K562 (cell line): ENCODE data around the gene SLC22A23. TPM values are rescaled to one million over a fixed set of nuclear protein-coding genes. Genes with fewer than 3 reads are reported as not detected.

Experiments
- ATAC-seq: fragments of 200-7000 bp; cut with Tn5 transposase; 3 replicates; pipeline ENCODE4 v1.9.1; 2020; ENCODE audit warnings: moderate library complexity
- BruUV-seq: library from RNA; stranded (reverse); fragments of 400-500 nt; replicated peaks from 2 replicates; lab custom pipeline; 2021; lab: Mats Ljungman, UMichigan
- CTCF ChIA-PET: fragments of 300-600 bp; formaldehyde crosslinking; extraction: SDS; loops from one replicate; lab custom pipeline; 2021; ENCODE audit warnings: low intra/inter-chr PET ratio; lab: Yijun Ruan, JAX
- POLR2A ChIA-PET: fragments of 300-600, 350-650 bp; sonication (Branson Sonifier 250); formaldehyde crosslinking; extraction: SDS; loops from one replicate; lab custom pipeline; 2021; ENCODE audit warnings: antibody characterized with exemption, inconsistent platforms; lab: Yijun Ruan, JAX
- DNase-seq, 4 experiments: peaks; one replicate each; pipeline versions ENCODE4 v3.0.0 to v3.0.0-alpha.2; 2011 to 2018; ENCODE audit warnings: low spot score in 3 of 4, mixed read lengths in 3 of 4; ENCODE audit errors: extremely low read depth in 1 of 4
- FAIRE-seq: peaks from 2 replicates; lab custom pipeline; 2011; peaks lifted over from hg19 to GRCh38; lab: Jason Lieb, UNC
- H2AFZ ChIP-seq: 2 replicates; pipeline ENCODE4 v1.6.0; 2011; ENCODE audit warnings: low read depth, low read length, control low read depth, inconsistent platforms
- H3K27ac ChIP-seq: fragments of 200-600 bp; 3 replicates; pipeline ENCODE4 v1.8.0; 2011; ENCODE audit warnings: low read depth, mild to moderate bottlenecking, control low read depth, inconsistent platforms, low read length, moderate library complexity, mixed read lengths; ENCODE audit errors: extremely low read depth
- H3K27me3 ChIP-seq, 2 experiments: fragments of 300-600 bp in 1 of 2; 2 replicates in 1 of 2; 3 replicates in 1 of 2; pipeline versions ENCODE4 v1.6.0 to v1.8.0; 2011; ENCODE audit warnings: inconsistent platforms in 2 of 2, low read length in 2 of 2, mild to moderate bottlenecking in 1 of 2, mixed read lengths in 1 of 2, moderate library complexity in 1 of 2; ENCODE audit not compliant: control insufficient read depth in 2 of 2, insufficient read depth in 2 of 2
- H3K36me3 ChIP-seq: fragments of 300-600 bp; 3 replicates; pipeline ENCODE4 v1.8.0; 2011; ENCODE audit warnings: mild to moderate bottlenecking, low read length, inconsistent platforms; ENCODE audit not compliant: control insufficient read depth, insufficient read depth
- H3K4me1 ChIP-seq, 2 experiments: fragments of 200-600 bp in 1 of 2; replicated peaks in 1 of 2; 2 replicates in 1 of 2; 3 replicates in 1 of 2; pipeline versions ENCODE4 v1.5.1 to v1.8.0; 2011; ENCODE audit warnings: inconsistent platforms in 2 of 2, low read length in 2 of 2, mild to moderate bottlenecking in 1 of 2, mixed read lengths in 1 of 2, moderate library complexity in 1 of 2; ENCODE audit not compliant: control insufficient read depth in 2 of 2, insufficient read depth in 2 of 2
- H3K4me2 ChIP-seq: 2 replicates; pipeline ENCODE4 v1.6.1; 2011; ENCODE audit warnings: low read length, control low read depth, inconsistent platforms, mixed read lengths; ENCODE audit not compliant: insufficient read depth
- H3K4me3 ChIP-seq: fragments of 200-600 bp; sonication (generic), shearing (Covaris generic); 2 replicates; pipeline ENCODE4 v1.5.1; 2016; ENCODE audit warnings: control low read depth, inconsistent platforms
- H3K79me2 ChIP-seq: fragments of 200-600 bp; 3 replicates; pipeline ENCODE4 v1.8.0; 2011; ENCODE audit warnings: low read length, inconsistent platforms; ENCODE audit not compliant: control insufficient read depth, insufficient read depth
- H3K9ac ChIP-seq, 2 experiments: 2 replicates each; pipeline versions ENCODE4 v1.6.0 to v1.6.1; 2011; ENCODE audit warnings: low read depth in 2 of 2, low read length in 2 of 2, control low read depth in 1 of 2, inconsistent platforms in 1 of 2, mild to moderate bottlenecking in 1 of 2, mixed read lengths in 1 of 2; ENCODE audit not compliant: insufficient read depth in 1 of 2
- H3K9me1 ChIP-seq: one replicate; pipeline ENCODE4 v1.6.0; 2011; ENCODE audit warnings: inconsistent platforms, mild to moderate bottlenecking, low read length, moderate library complexity; ENCODE audit not compliant: control insufficient read depth, insufficient read depth
- H3K9me3 ChIP-seq: replicated peaks from 2 replicates; pipeline ENCODE4 v1.5.1; 2011; ENCODE audit warnings: low read depth, low read length, inconsistent platforms; ENCODE audit not compliant: control insufficient read depth, insufficient read depth
- H4K20me1 ChIP-seq: replicated peaks from 2 replicates; pipeline ENCODE4 v1.6.1; 2011; ENCODE audit warnings: low read length, inconsistent platforms, mixed read lengths; ENCODE audit not compliant: control insufficient read depth, insufficient read depth
- SUPT5H ChIP-seq: fragments of 450-650 bp; IDR thresholded peaks from 2 replicates; pipeline ENCODE4 v1.6.1; 2016
- WGBS: fragments of 100-300 bp; shearing (Covaris generic); methylation state at CpG from one replicate; pipeline ENCODE4 v1.1.6; 2016; ENCODE audit warnings: low coverage, mixed read lengths; ENCODE audit not compliant: insufficient coverage; ENCODE audit errors: missing lambda C conversion rate; 5-methylcytosine and 5-hydroxymethylcytosine counted together
- in situ Hi-C: fragments of 300-500 bp; cut with MboI; formaldehyde crosslinking; loops from 4 replicates; pipeline ENCODE4 v1.15.0; 2018; ENCODE audit warnings: inconsistent platforms, mixed read lengths
- intact Hi-C: fragments of 100-400 bp; cut with micrococcal nuclease; formaldehyde crosslinking; loops from 2 replicates; pipeline ENCODE4 v1.14.2; 2022
- polyA plus RNA-seq, 8 experiments: library from polyadenylated mRNA; depleted of rRNA in 4 of 8; stranded (reverse) in 5 of 8; unstranded in 3 of 8; fragments of >200 nt; fragmentation: Nextera tagmentation in 2 of 8; fragmentation: Illumina TruSeq in 1 of 8; extraction: Ambion mirVana in 2 of 8; extraction: Trizol in 1 of 8; gene quantifications; 2 replicates each; pipeline versions ENCODE4 v1.2.1 to v1.2.3, GENCODE V29; 2011 to 2014; ENCODE audit warnings: inconsistent platforms in 1 of 8, missing spikeins in 1 of 8
- total RNA-seq, 7 experiments: library from RNA; depleted of rRNA in 6 of 7; stranded (reverse); fragments of >200 nt in 6 of 7; fragmentation: Illumina TruSeq in 2 of 7; extraction: Trizol in 2 of 7; gene quantifications; 2 replicates each; pipeline versions ENCODE4 v1.2.1 to v1.2.3, GENCODE V29; 2011 to 2021; ENCODE audit warnings: low replicate concordance in 1 of 7
- TF ChIP-seq, protein P1 (sequence below): fragments of 450-650 bp; IDR thresholded peaks from 2 replicates; pipeline ENCODE4 v1.6.1; 2016; ENCODE audit warnings: mild to moderate bottlenecking, moderate library complexity

Gene SLC22A23
- total and polyA plus RNA-seq, 9 of the 15 experiments (the other 6 are each of a cell fraction or from before 2014, with no cell fraction given): 0.30 to 8.7 (median 2.5) TPM

DNA sequence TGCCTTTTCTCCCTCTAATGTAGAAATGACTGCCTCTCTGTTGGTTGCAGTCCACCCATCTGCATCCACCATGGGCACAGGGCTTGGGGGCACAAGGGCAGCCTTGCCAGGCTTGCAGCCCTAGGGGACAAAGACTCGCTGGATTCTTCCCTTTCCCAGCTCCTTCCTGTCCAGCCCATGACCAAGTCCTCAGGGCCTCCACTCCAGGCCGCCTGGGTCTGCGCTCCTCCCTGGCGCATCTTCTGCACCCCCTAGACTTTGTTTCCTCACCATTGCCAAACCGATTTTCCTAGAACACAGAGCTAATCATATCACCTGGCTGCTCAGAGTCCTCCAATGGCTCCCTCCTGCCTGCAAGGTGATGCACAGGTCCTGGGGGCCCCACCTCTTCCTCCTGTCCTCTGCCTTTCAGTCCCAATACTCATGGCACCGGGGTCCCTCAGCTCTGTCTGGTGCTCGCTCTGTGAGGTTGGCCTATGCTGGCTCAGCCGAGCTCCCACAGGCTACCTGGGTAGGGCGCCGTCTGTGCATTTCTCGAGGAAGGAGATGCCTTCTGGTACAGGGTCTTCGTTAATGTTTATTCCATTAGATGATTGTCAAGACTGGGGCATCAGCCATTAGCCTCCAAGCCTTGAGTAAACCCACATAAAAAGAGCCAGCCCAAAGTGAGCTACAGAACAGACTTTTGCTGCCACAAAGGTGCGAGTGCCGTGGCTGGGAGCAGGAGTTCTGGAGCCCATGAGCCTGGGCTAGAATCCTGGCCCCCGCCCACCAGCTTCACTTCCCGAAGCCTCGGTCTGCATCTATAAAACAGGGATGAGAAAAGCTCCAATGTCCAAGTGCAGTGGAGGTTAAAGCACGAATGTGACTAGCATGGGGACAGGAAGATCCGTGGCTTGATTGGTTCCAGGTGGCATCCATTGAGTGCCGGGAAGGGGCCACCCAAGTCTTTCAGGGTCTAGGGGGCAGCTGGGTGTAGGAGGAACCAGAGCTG is 180.4 kb downstream of the SLC22A23 start:
- no peak for FAIRE-seq

More for the DNA sequence above, 180.4 kb downstream of the SLC22A23 start:
- H3K4me2 ChIP-seq: no peak overlapping the region
- BruUV-seq: no TSS peak
- no peak overlapping the region for H3K27ac ChIP-seq
- TF ChIP-seq, protein P1, sequence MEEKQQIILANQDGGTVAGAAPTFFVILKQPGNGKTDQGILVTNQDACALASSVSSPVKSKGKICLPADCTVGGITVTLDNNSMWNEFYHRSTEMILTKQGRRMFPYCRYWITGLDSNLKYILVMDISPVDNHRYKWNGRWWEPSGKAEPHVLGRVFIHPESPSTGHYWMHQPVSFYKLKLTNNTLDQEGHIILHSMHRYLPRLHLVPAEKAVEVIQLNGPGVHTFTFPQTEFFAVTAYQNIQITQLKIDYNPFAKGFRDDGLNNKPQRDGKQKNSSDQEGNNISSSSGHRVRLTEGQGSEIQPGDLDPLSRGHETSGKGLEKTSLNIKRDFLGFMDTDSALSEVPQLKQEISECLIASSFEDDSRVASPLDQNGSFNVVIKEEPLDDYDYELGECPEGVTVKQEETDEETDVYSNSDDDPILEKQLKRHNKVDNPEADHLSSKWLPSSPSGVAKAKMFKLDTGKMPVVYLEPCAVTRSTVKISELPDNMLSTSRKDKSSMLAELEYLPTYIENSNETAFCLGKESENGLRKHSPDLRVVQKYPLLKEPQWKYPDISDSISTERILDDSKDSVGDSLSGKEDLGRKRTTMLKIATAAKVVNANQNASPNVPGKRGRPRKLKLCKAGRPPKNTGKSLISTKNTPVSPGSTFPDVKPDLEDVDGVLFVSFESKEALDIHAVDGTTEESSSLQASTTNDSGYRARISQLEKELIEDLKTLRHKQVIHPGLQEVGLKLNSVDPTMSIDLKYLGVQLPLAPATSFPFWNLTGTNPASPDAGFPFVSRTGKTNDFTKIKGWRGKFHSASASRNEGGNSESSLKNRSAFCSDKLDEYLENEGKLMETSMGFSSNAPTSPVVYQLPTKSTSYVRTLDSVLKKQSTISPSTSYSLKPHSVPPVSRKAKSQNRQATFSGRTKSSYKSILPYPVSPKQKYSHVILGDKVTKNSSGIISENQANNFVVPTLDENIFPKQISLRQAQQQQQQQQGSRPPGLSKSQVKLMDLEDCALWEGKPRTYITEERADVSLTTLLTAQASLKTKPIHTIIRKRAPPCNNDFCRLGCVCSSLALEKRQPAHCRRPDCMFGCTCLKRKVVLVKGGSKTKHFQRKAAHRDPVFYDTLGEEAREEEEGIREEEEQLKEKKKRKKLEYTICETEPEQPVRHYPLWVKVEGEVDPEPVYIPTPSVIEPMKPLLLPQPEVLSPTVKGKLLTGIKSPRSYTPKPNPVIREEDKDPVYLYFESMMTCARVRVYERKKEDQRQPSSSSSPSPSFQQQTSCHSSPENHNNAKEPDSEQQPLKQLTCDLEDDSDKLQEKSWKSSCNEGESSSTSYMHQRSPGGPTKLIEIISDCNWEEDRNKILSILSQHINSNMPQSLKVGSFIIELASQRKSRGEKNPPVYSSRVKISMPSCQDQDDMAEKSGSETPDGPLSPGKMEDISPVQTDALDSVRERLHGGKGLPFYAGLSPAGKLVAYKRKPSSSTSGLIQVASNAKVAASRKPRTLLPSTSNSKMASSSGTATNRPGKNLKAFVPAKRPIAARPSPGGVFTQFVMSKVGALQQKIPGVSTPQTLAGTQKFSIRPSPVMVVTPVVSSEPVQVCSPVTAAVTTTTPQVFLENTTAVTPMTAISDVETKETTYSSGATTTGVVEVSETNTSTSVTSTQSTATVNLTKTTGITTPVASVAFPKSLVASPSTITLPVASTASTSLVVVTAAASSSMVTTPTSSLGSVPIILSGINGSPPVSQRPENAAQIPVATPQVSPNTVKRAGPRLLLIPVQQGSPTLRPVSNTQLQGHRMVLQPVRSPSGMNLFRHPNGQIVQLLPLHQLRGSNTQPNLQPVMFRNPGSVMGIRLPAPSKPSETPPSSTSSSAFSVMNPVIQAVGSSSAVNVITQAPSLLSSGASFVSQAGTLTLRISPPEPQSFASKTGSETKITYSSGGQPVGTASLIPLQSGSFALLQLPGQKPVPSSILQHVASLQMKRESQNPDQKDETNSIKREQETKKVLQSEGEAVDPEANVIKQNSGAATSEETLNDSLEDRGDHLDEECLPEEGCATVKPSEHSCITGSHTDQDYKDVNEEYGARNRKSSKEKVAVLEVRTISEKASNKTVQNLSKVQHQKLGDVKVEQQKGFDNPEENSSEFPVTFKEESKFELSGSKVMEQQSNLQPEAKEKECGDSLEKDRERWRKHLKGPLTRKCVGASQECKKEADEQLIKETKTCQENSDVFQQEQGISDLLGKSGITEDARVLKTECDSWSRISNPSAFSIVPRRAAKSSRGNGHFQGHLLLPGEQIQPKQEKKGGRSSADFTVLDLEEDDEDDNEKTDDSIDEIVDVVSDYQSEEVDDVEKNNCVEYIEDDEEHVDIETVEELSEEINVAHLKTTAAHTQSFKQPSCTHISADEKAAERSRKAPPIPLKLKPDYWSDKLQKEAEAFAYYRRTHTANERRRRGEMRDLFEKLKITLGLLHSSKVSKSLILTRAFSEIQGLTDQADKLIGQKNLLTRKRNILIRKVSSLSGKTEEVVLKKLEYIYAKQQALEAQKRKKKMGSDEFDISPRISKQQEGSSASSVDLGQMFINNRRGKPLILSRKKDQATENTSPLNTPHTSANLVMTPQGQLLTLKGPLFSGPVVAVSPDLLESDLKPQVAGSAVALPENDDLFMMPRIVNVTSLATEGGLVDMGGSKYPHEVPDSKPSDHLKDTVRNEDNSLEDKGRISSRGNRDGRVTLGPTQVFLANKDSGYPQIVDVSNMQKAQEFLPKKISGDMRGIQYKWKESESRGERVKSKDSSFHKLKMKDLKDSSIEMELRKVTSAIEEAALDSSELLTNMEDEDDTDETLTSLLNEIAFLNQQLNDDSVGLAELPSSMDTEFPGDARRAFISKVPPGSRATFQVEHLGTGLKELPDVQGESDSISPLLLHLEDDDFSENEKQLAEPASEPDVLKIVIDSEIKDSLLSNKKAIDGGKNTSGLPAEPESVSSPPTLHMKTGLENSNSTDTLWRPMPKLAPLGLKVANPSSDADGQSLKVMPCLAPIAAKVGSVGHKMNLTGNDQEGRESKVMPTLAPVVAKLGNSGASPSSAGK: no peak
- TF ChIP-seq SUPT5H: 0 out of 2 replicates have a peak, but pooled peaks have one; percentile 13
- no peak overlapping the region for H2AFZ ChIP-seq
- H3K4me1 ChIP-seq: peaks cover 0 to 11% of the 10 kb centered on the region in 2 experiments; a peak in 2 of 5 replicates
- H3K9me1 ChIP-seq: no peaks in the 10 kb centered on the region
- DNase-seq (no peak), ATAC-seq (no peak)
- H3K27me3 ChIP-seq: no peaks in the 10 kb centered on the region
- CTCF ChIA-PET: no interaction called here
- no peak overlapping the region for H3K9ac ChIP-seq
- no peaks in the 10 kb centered on the region; the same call in 1 of the 2 replicates for H4K20me1 ChIP-seq
- H3K36me3 ChIP-seq: peaks cover 19% of the 10 kb centered on the region
- no peak overlapping the region for H3K4me3 ChIP-seq
- in situ Hi-C loops: loop anchor here (10.0 kb wide), 1 partner anchor 738 kb away; no protein-coding TSS in a partner anchor
- H3K79me2 ChIP-seq: no peaks in the 10 kb centered on the region
- intact Hi-C loops: no loop called here
- H3K9me3 ChIP-seq: no peaks in the 10 kb centered on the region
- 68% methylated on average over 20 of the region's 20 CpGs for WGBS
- POLR2A ChIA-PET: interaction anchor here (0.6 to 1.1 kb wide), 2 partner anchors 12 to 366 kb away, joined by 3 read pairs; no protein-coding TSS in a partner anchor
